ENCODE results near the gene CPA5. TPM values are rescaled to one million over a fixed set of nuclear protein-coding genes. Genes with fewer than 3 reads are reported as not detected.

The CPA5 gene
- total and polyA plus RNA-seq, 2 of the 8 experiments (the other 6 are each of a cell fraction or from before 2014, with no cell fraction given) = 0.12 TPM; not detected in 1

DNA sequence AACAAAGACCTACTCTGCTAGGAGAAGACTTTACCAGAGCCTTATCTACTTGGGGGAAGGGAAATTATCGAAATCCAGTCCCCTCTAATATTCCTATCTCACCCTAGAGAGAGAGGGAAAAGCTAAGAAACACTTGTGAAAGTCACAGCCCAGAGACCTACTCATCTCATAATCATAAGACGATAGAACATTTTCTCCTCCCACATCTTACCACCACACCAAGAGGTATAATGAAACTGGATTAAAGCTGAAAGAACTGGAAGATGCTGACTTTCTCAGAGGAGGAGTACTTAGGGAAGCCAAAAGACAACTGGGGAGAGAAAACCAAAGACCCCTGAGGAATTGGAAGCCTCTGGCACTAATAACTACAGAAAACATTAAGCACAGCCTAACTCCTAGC lies 10.8 kb upstream of the CPA5 start:
- Histone ChIP-seq H3K27ac (ENCODE audit: low read depth, low read length) (no peak overlapping the region), H3K79me2 (ENCODE audit: control insufficient read depth in 1 of 2, insufficient read depth in 2 of 2, low read length in 2 of 2) (no peaks in the 10 kb centered on the region), H3K4ac (replicated peaks; ENCODE audit: insufficient read length, low read depth, low read length) (no peak overlapping the region), H2BK12ac (ENCODE audit: low read depth, low read length) (no peak overlapping the region), H2AFZ (ENCODE audit: low read length) (no peak overlapping the region), H3K79me1 (ENCODE audit: low read depth, low read length) (no peaks in the 10 kb centered on the region), H3K4me3 (ENCODE audit: extremely low read depth in 1 of 4, insufficient read depth in 2 of 4, low read depth in 3 of 4, low read length in 4 of 4) (no peak overlapping the region), H3K36me3 (ENCODE audit: control insufficient read depth in 2 of 4, insufficient read depth in 4 of 4, low read length in 3 of 4) (no peaks in the 10 kb centered on the region), H3K4me2 (ENCODE audit: insufficient read depth in 1 of 2, low read depth in 2 of 2, low read length in 2 of 2) (no peak overlapping the region), H3K14ac (ENCODE audit: insufficient read length) (no peak overlapping the region), H4K5ac (ENCODE audit: insufficient read length, low read depth, low read length) (no peak overlapping the region), H3K27me3 (replicated peaks in 1 of 4; ENCODE audit: control insufficient read depth in 3 of 4, extremely low read depth in 1 of 4, insufficient read depth in 3 of 4, low read length in 3 of 4) (no peaks in the 10 kb centered on the region), H4K20me1 (replicated peaks in 1 of 2; ENCODE audit: control insufficient read depth in 1 of 2, insufficient read depth in 2 of 2, low read length in 2 of 2) (no peaks in the 10 kb centered on the region), H2BK20ac (ENCODE audit: low read length) (no peak overlapping the region), H3K56ac (replicated peaks; ENCODE audit: insufficient read length, low read depth, low read length) (no peak overlapping the region), H3K18ac (ENCODE audit: extremely low read depth, low read length) (no peak overlapping the region), H4K8ac (ENCODE audit: extremely low read depth, insufficient read depth, low read length) (no peak overlapping the region), H2BK120ac (replicated peaks; ENCODE audit: low read depth, low read length) (no peak overlapping the region), H3K23me2 (ENCODE audit: low read depth, low read length) (no peaks in the 10 kb centered on the region), H3K23ac (ENCODE audit: insufficient read length) (no peak overlapping the region), H3K9ac (replicated peaks in 1 of 4; ENCODE audit: extremely low read depth in 1 of 4, low read depth in 3 of 4, low read length in 3 of 4) (no peak overlapping the region), H3K9me3 (ENCODE audit: insufficient read depth in 2 of 2, low read depth in 1 of 2, low read length in 1 of 2) (no peaks in the 10 kb centered on the region), H2BK15ac (ENCODE audit: low read length) (no peak overlapping the region), H2AK5ac (ENCODE audit: low read depth, low read length) (no peak overlapping the region), H3K4me1 (replicated peaks in 1 of 4; ENCODE audit: control insufficient read depth in 3 of 4, insufficient read depth in 4 of 4, low read length in 3 of 4) (peaks cover 0 to 13% (median 7%) of the 10 kb centered on the region in 4 experiments; a peak in 5 of 7 replicates), H4K91ac (replicated peaks; ENCODE audit: insufficient read length, low read length) (no peak overlapping the region), H2BK5ac (ENCODE audit: low read depth, low read length) (no peak overlapping the region)
- ChIA-PET CTCF (ENCODE audit: partially characterized antibody) (interaction anchor here (0.9 to 1.7 kb wide), 4 partner anchors 9 to 388 kb away, joined by 3 to 4 read pairs (median 3); no protein-coding TSS in a partner anchor), POLR2A (ENCODE audit: partially characterized antibody) (no interaction called here)
- DNase-seq (ENCODE audit: low read depth in 1 of 2, low spot score in 2 of 2) (no peak), FAIRE-seq (no peak)
- TF ChIP-seq, protein P1, sequence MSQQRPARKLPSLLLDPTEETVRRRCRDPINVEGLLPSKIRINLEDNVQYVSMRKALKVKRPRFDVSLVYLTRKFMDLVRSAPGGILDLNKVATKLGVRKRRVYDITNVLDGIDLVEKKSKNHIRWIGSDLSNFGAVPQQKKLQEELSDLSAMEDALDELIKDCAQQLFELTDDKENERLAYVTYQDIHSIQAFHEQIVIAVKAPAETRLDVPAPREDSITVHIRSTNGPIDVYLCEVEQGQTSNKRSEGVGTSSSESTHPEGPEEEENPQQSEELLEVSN (IDR thresholded peaks at IDR 0.05) = no peak
- 78% methylated on average over 2 of the region's 2 CpGs; no CpG with 5 or more reads in 1 of the 2 experiments for WGBS, 2 experiments (ENCODE audit: extremely low coverage in 1 of 2, insufficient coverage in 1 of 2, insufficient read length in 1 of 2, insufficient replicate concordance in 2 of 2, low coverage in 1 of 2, low lambda C conversion rate in 2 of 2, missing lambda C conversion rate in 1 of 2)

Data from H1 (cell line).